ENCODE data around the gene ECT2.

The ECT2 gene

GRCh38 chr3:172716476-172716875 lies 34.0 kb upstream of the ECT2 start:
- TF ChIP-seq GATA3 (IDR thresholded peaks at IDR 0.05; ENCODE audit: low read depth, low read length), result no peak
- no peak for TF ChIP-seq GATA2 (IDR thresholded peaks at IDR 0.05; ENCODE audit: low read depth, low read length)

DNA sequence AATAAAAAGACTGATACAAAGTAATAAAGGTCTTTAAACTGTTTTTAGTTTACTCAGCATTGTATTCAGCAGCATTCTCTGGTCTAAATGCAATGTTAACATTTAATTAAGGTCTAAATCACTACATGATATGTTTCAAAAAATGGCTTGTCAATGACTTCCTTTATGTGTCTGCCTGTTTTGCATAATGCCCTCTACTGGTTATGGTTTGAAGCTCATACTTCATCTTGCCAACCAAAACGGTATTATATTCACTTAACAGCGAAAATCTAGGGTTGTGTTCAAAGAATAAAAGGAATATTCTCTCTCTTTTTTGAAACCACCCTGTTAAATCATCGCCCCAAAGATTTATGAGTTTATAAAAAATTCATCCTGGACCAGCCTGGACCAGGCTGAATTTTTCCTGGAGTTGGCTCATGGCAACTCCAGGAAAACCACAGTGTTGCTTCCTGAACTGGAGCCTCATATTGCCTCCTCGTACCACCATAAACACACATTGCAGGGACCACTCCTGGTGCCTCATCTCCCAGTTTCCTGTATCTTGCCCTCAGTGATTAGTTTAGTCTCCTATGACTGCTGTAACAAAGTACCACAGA lies 32.9 kb upstream of the ECT2 start:
- TF ChIP-seq GATA3 (IDR thresholded peaks at IDR 0.05; ENCODE audit: low read depth, low read length) (no peak), GATA2 (IDR thresholded peaks at IDR 0.05; ENCODE audit: low read depth, low read length) (no peak)

- TF ChIP-seq GATA2 (IDR thresholded peaks at IDR 0.05; ENCODE audit: low read depth, low read length) (no peak), GATA3 (IDR thresholded peaks at IDR 0.05; ENCODE audit: low read depth, low read length) (no peak)
Observed at GRCh38 chr3:172726380-172726779, 24.1 kb upstream of the ECT2 start.

- no peak for TF ChIP-seq GATA2 (IDR thresholded peaks at IDR 0.05; ENCODE audit: low read depth, low read length)
- no peak for TF ChIP-seq GATA3 (IDR thresholded peaks at IDR 0.05; ENCODE audit: low read depth, low read length)
Observed at GRCh38 chr3:172735014-172735413, 15.5 kb upstream of the ECT2 start.

- TF ChIP-seq GATA3 (IDR thresholded peaks at IDR 0.05; ENCODE audit: low read depth, low read length) (no peak), GATA2 (IDR thresholded peaks at IDR 0.05; ENCODE audit: low read depth, low read length) (no peak)
Observed at GRCh38 chr3:172739462-172739861, 11.1 kb upstream of the ECT2 start.

- TF ChIP-seq GATA3 (IDR thresholded peaks at IDR 0.05; ENCODE audit: low read depth, low read length), result no peak
- no peak for TF ChIP-seq GATA2 (IDR thresholded peaks at IDR 0.05; ENCODE audit: low read depth, low read length)
Observed at GRCh38 chr3:172746475-172746874, 4.1 kb upstream of the ECT2 start.

GRCh38 chr3:172749230-172749965 lies 1.1 kb upstream of the ECT2 start:
- TF ChIP-seq GATA3 (IDR thresholded peaks at IDR 0.05; ENCODE audit: low read depth, low read length) (no peak), GATA2 (IDR thresholded peaks at IDR 0.05; ENCODE audit: low read depth, low read length) (no peak)

- TF ChIP-seq GATA2 (IDR thresholded peaks at IDR 0.05; ENCODE audit: low read depth, low read length) (no peak), GATA3 (IDR thresholded peaks at IDR 0.05; ENCODE audit: low read depth, low read length) (no peak)
Observed at GRCh38 chr3:172750069-172750367, 508 bp upstream of the ECT2 start.

GRCh38 chr3:172751175-172751704 lies 714 bp downstream of the ECT2 start:
- no peak for TF ChIP-seq GATA2 (IDR thresholded peaks at IDR 0.05; ENCODE audit: low read depth, low read length)
- TF ChIP-seq GATA3 (IDR thresholded peaks at IDR 0.05; ENCODE audit: low read depth, low read length), result no peak

DNA sequence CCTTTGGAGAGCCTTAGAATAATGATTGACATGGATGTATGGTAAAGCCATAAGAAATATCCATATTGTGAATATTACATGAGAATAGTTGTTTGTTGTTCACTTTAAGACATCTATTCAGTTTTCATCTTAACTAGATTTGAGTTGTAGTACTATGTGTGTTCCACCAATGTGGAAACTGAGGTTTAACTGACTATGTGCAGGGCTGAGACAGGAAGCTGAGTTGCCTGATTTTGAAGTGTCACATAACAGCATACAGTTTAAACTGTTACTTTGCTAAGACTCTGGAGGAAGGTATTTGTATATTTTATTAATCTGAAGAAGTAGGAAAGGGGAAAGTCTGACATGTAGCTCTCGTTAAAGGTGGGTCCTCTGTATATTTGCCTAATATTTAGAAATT lies 2.1 kb downstream of the ECT2 start:
- no peak for TF ChIP-seq GATA3 (IDR thresholded peaks at IDR 0.05; ENCODE audit: low read depth, low read length)
- TF ChIP-seq GATA2 (IDR thresholded peaks at IDR 0.05; ENCODE audit: low read depth, low read length), result no peak

- TF ChIP-seq GATA3 (IDR thresholded peaks at IDR 0.05; ENCODE audit: low read depth, low read length) (no peak), GATA2 (IDR thresholded peaks at IDR 0.05; ENCODE audit: low read depth, low read length) (no peak)
Observed at GRCh38 chr3:172753125-172753524, 2.6 kb downstream of the ECT2 start.

DNA sequence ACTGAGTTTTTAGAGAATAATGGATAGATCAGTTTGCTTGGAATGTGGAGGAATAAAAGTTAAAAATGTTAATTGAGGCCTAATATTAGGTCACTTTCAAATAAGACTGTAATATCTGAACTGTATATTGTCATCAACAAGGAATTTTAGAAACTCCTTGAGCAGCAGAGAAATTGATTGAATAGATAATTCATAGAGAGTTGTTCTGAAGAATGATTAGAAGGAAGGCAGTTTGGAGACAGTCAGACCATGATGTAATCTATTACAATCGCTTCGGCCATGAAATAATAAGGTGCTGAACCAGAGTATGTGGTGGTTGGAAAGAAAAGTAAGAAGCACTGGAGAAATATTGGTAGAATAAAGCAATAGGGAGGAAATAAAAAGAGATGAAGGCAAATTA lies 15.7 kb downstream of the ECT2 start:
- TF ChIP-seq GATA2 (IDR thresholded peaks at IDR 0.05; ENCODE audit: low read depth, low read length), result no peak
- no peak for TF ChIP-seq GATA3 (IDR thresholded peaks at IDR 0.05; ENCODE audit: low read depth, low read length)

- no peak for TF ChIP-seq GATA3 (IDR thresholded peaks at IDR 0.05; ENCODE audit: low read depth, low read length)
- TF ChIP-seq GATA2 (IDR thresholded peaks at IDR 0.05; ENCODE audit: low read depth, low read length), result no peak
Observed at GRCh38 chr3:172766718-172767405, 16.3 kb downstream of the ECT2 start.

- TF ChIP-seq GATA3 (IDR thresholded peaks at IDR 0.05; ENCODE audit: low read depth, low read length), result no peak
- no peak for TF ChIP-seq GATA2 (IDR thresholded peaks at IDR 0.05; ENCODE audit: low read depth, low read length)
Observed at GRCh38 chr3:172770382-172770781, 19.9 kb downstream of the ECT2 start.

- TF ChIP-seq GATA3 (IDR thresholded peaks at IDR 0.05; ENCODE audit: low read depth, low read length) (no peak), GATA2 (IDR thresholded peaks at IDR 0.05; ENCODE audit: low read depth, low read length) (no peak)
Observed at GRCh38 chr3:172771672-172772071, 21.1 kb downstream of the ECT2 start.
